ENCODE measurements around the gene CTSH.

CTSH gene

GRCh38 chr15:78979456-78980320, 34.8 kb upstream of the CTSH start:
- no peak overlapping the region for H3K4me3 ChIP-seq (ENCODE audit: low read depth, low read length)
- CTCF ChIA-PET = interaction anchor here (0.7 to 4.1 kb wide), 29 partner anchors 9 to 270 kb away, joined by 3 to 33 read pairs (median 5); no protein-coding TSS in a partner anchor
- TF ChIP-seq CTCF (IDR thresholded peaks at IDR 0.05; ENCODE audit: insufficient read depth, low read length, missing control alignments) = peak; percentile 65
- no peak for DNase-seq (ENCODE audit: low read depth, low spot score)
- POLR2A ChIA-PET = interaction anchor here (1.1 kb wide), 1 partner anchor 9 kb away, joined by 3 read pairs; no protein-coding TSS in a partner anchor

- POLR2A ChIA-PET = no interaction called here
- CTCF ChIA-PET = interaction anchor here (0.8 to 4.1 kb wide), 13 partner anchors 8 to 213 kb away, joined by 3 to 33 read pairs (median 7); no protein-coding TSS in a partner anchor
- H3K4me3 ChIP-seq (ENCODE audit: low read depth, low read length) = no peak overlapping the region
- no peak for DNase-seq (ENCODE audit: low read depth, low spot score)
- no peak for TF ChIP-seq CTCF (IDR thresholded peaks at IDR 0.05; ENCODE audit: insufficient read depth, low read length, missing control alignments)
These were observed 33.8 kb upstream of the CTSH start for GRCh38 chr15:78978601-78979179.

GRCh38 chr15:78977591-78978347, 32.9 kb upstream of the CTSH start:
- POLR2A ChIA-PET = no interaction called here
- no peak for DNase-seq (ENCODE audit: low read depth, low spot score)
- H3K4me3 ChIP-seq (ENCODE audit: low read depth, low read length) = no peak overlapping the region
- no peak for TF ChIP-seq CTCF (IDR thresholded peaks at IDR 0.05; ENCODE audit: insufficient read depth, low read length, missing control alignments)
- CTCF ChIA-PET = interaction anchor here (0.8 to 4.1 kb wide), 2 partner anchors 11 to 214 kb away, joined by 3 to 33 read pairs; no protein-coding TSS in a partner anchor

GRCh38 chr15:78977091-78977571, 32.3 kb upstream of the CTSH start:
- DNase-seq (ENCODE audit: low read depth, low spot score) = no peak
- CTCF ChIA-PET = interaction anchor here (4.1 kb wide), 1 partner anchor 11 kb away, joined by 33 read pairs; no protein-coding TSS in a partner anchor
- POLR2A ChIA-PET = no interaction called here
- no peak overlapping the region for H3K4me3 ChIP-seq (ENCODE audit: low read depth, low read length)
- TF ChIP-seq CTCF (IDR thresholded peaks at IDR 0.05; ENCODE audit: insufficient read depth, low read length, missing control alignments) = no peak

- ChIA-PET POLR2A (no interaction called here), CTCF (interaction anchor here (1.3 to 4.1 kb wide), 2 partner anchors 8 to 12 kb away, joined by 4 to 33 read pairs; no protein-coding TSS in a partner anchor)
- H3K4me3 ChIP-seq (ENCODE audit: low read depth, low read length) = no peak overlapping the region
- no peak for DNase-seq (ENCODE audit: low read depth, low spot score)
- TF ChIP-seq CTCF (IDR thresholded peaks at IDR 0.05; ENCODE audit: insufficient read depth, low read length, missing control alignments) = no peak
These were observed 31.8 kb upstream of the CTSH start for GRCh38 chr15:78976691-78977090.

Data from AG04449 (cell line).